Mammary epithelial cell (primary cell): ENCODE results near the gene KRI1.

Experiments
- CTCF ChIP-seq, 2 donors: IDR thresholded peaks in 1 of 2; conservative IDR thresholded peaks in 1 of 2; 2 replicates each; pipeline ENCODE4 v1.5.1; 2011 to 2012; ENCODE audit warnings: inconsistent platforms in 2 of 2, low read length in 2 of 2, mild to moderate bottlenecking in 2 of 2, control low read depth in 1 of 2, low read depth in 1 of 2; ENCODE audit not compliant: insufficient read depth in 1 of 2; ENCODE audit errors: extremely low read depth in 1 of 2
- EZH2 ChIP-seq: IDR thresholded peaks from 2 replicates; pipeline ENCODE4 v1.6.1; 2012; ENCODE audit warnings: low read length, inconsistent platforms, borderline replicate concordance

DNA sequence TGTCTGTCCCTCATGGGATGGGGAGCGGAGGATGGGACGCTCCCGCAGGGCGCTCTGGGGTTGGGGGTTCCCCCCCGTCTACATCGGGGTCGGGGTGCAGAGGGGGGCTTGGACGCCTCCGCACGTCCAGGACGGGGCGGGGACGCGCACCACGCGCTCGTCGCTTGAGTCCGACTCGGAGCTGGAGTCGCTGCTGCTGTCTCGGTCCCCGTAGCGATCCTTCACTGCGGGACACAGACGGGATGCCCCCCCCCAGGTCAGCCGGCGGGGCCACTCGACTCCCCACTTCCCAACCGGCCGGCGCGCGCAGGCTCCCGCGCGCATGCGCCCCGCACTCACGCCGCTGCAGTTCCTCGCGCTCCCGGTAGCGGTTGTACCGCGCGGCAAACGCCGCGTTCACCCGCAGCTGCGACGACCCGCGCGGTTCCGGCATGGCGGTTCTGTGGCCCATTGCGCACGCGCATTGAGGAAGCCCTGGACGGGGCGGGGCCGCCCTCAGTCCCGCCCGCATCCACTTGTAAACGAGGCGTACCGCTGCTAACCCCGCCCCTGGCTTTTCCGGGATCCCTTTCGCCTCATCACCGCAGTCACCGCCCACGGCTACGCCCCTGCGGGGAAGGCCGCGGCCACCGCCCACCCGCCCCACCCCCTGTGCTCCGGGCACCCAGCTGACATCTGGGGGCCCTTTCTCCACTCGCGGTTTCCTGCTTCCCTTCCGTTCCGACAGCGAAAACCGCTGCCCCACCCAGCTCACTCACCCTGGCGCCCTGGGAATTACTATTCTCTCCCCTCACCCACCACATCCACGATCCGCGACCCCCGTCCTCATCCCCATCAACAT lies at the start of gene KRI1:
- TF ChIP-seq CTCF (conservative IDR thresholded peaks at IDR 0.05 in 1 of 2, IDR thresholded peaks at IDR 0.05 in 1 of 2; ENCODE audit: extremely low read depth in 1 of 2, insufficient read depth in 1 of 2, low read depth in 1 of 2, low read length in 2 of 2), result peak; percentile 16 to 42
- no peak for TF ChIP-seq EZH2
